Type B pancreatic cell (in vitro differentiated cells): ENCODE results near the gene HSD17B10. TPM values are rescaled to one million over a fixed set of nuclear protein-coding genes. Genes with fewer than 3 reads are reported as not detected.
"Not testable (repeated sequence)": the region's sequence is repeated elsewhere in the genome, so short reads cannot be mapped to it uniquely, and the experiment has no call there.

ENCODE experiments used
- DNase-seq: peaks from one replicate; pipeline ENCODE4 v3.0.0; 2021; ENCODE audit warnings: mixed read lengths; ENCODE audit not compliant: unreplicated experiment; ENCODE audit errors: extremely low spot score
- H3K27ac Mint-ChIP-seq: 2 replicates; pipeline ENCODE4 v1.8.0; 2021; ENCODE audit warnings: mild to moderate bottlenecking, mixed read lengths
- H3K27me3 Mint-ChIP-seq: 2 replicates; pipeline ENCODE4 v1.8.0; 2021; ENCODE audit warnings: mixed read lengths
- H3K36me3 Mint-ChIP-seq: 2 replicates; pipeline ENCODE4 v1.8.0; 2021; ENCODE audit warnings: mixed read lengths
- H3K4me1 Mint-ChIP-seq: one replicate; pipeline ENCODE4 v1.8.0; 2021; ENCODE audit warnings: mixed read lengths; ENCODE audit not compliant: unreplicated experiment
- H3K4me3 Mint-ChIP-seq: 2 replicates; pipeline ENCODE4 v1.8.0; 2021; ENCODE audit warnings: mild to moderate bottlenecking, mixed read lengths
- H3K9me3 Mint-ChIP-seq: 2 replicates; pipeline ENCODE4 v1.8.0; 2021; ENCODE audit warnings: mixed read lengths
- CTCF ChIP-seq: fragments of 200-600 bp; sonication (generic); conservative IDR thresholded peaks from 2 replicates; pipeline ENCODE4 v1.5.0; 2021; ENCODE audit warnings: antibody characterized with exemption, mild to moderate bottlenecking
- total RNA-seq: library from RNA; stranded (reverse); gene quantifications from 2 replicates; pipeline ENCODE4 v1.2.1, GENCODE V29; 2021; ENCODE audit warnings: low replicate concordance

The HSD17B10 gene
- total RNA-seq, 1 donor from 2014 or later, result 101 TPM

- no peaks in the 10 kb centered on the region for H3K9me3 Mint-ChIP-seq
- peak within 1 kb of the TSS; percentile 99 for H3K4me3 Mint-ChIP-seq
These were observed 11.9 kb downstream of the HSD17B10 start, which contains the start of gene SMC1A for GRCh38 chrX:53422086-53422860. TSS of gene SMC1A (minus strand) at chrX:53422654. CDS start at chrX:53422600, 54 bp downstream.

GRCh38 chrX:53421772-53422085, 12.4 kb downstream of the HSD17B10 start:
- H3K36me3 Mint-ChIP-seq, result peaks cover 8% of the 10 kb centered on the region
- peak overlapping the region; percentile 99 for H3K4me3 Mint-ChIP-seq
- H3K27ac Mint-ChIP-seq, result peak overlapping the region; percentile 96
- H3K9me3 Mint-ChIP-seq, result no peaks in the 10 kb centered on the region
- no peak for TF ChIP-seq CTCF
- peaks cover 9% of the 10 kb centered on the region for H3K4me1 Mint-ChIP-seq
- no peaks in the 10 kb centered on the region for H3K27me3 Mint-ChIP-seq
- DNase-seq, result no peak

More at GRCh38 chrX:53422086-53422860, 11.9 kb downstream of the HSD17B10 start, which contains the start of gene SMC1A:
- H3K27me3 Mint-ChIP-seq, result no peaks in the 10 kb centered on the region
- peak; percentile 94 for DNase-seq
- H3K4me1 Mint-ChIP-seq, result peaks cover 9% of the 10 kb centered on the region
- H3K27ac Mint-ChIP-seq, result peak within 1 kb of the TSS; percentile 96
- peaks cover 8% of the 10 kb centered on the region for H3K36me3 Mint-ChIP-seq
- TF ChIP-seq CTCF, result no peak

- H3K4me3 Mint-ChIP-seq, result peak overlapping the region; percentile 99
- H3K4me1 Mint-ChIP-seq, result peaks cover 9% of the 10 kb centered on the region
- H3K36me3 Mint-ChIP-seq, result peaks cover 8% of the 10 kb centered on the region
- H3K27ac Mint-ChIP-seq, result peak overlapping the region; percentile 96
- no peaks in the 10 kb centered on the region for H3K9me3 Mint-ChIP-seq
- TF ChIP-seq CTCF, result no peak
- DNase-seq, result no peak
- H3K27me3 Mint-ChIP-seq, result no peaks in the 10 kb centered on the region
These were observed 13.0 kb downstream of the HSD17B10 start for GRCh38 chrX:53421125-53421524.

- H3K27me3 Mint-ChIP-seq, DNase-seq, H3K36me3 Mint-ChIP-seq, H3K4me1 Mint-ChIP-seq, H3K9me3 Mint-ChIP-seq, H3K27ac Mint-ChIP-seq: not testable (repeated sequence)
- H3K4me3 Mint-ChIP-seq, result peak overlapping the region; percentile 99
These were observed 13.8 kb downstream of the HSD17B10 start for GRCh38 chrX:53420351-53420750.

- H3K4me1 Mint-ChIP-seq, result no peaks in the 10 kb centered on the region
- TF ChIP-seq CTCF, result no peak
- peaks cover under 1% of the 10 kb centered on the region for H3K36me3 Mint-ChIP-seq
- no peaks in the 10 kb centered on the region for H3K27me3 Mint-ChIP-seq
- no peak overlapping the region for H3K27ac Mint-ChIP-seq
- H3K4me3 Mint-ChIP-seq, result no peak overlapping the region
- no peak for DNase-seq
- H3K9me3 Mint-ChIP-seq, result no peaks in the 10 kb centered on the region
These were observed 21.7 kb downstream of the HSD17B10 start for GRCh38 chrX:53412446-53412845.

- Mint-ChIP-seq H3K4me3 (no peak overlapping the region), H3K27ac (no peak overlapping the region), H3K36me3 (peaks cover 9% of the 10 kb centered on the region), H3K4me1 (no peaks in the 10 kb centered on the region), H3K27me3 (no peaks in the 10 kb centered on the region), H3K9me3 (no peaks in the 10 kb centered on the region)
- TF ChIP-seq CTCF, result no peak
- DNase-seq, result no peak
These were observed 30.6 kb downstream of the HSD17B10 start for GRCh38 chrX:53403535-53403934.
